Activated naive CD4-positive, alpha-beta T cell treated with anti-CD3 and anti-CD28 coated beads, Interleukin-2, amount 50 U/mL, for 24 hours (primary cell): Measurements from ENCODE around the gene CDK6.

Experiments
- H3K27ac Mint-ChIP-seq: one replicate; pipeline ENCODE4 v1.8.0; 2021; ENCODE audit warnings: mild to moderate bottlenecking, mixed read lengths
- H3K27me3 Mint-ChIP-seq: one replicate; pipeline ENCODE4 v1.8.0; 2021; ENCODE audit warnings: mixed read lengths
- H3K36me3 Mint-ChIP-seq: one replicate; pipeline ENCODE4 v1.8.0; 2021; ENCODE audit warnings: mixed read lengths
- H3K4me1 Mint-ChIP-seq: one replicate; pipeline ENCODE4 v1.8.0; 2021; ENCODE audit warnings: mixed read lengths
- H3K4me3 Mint-ChIP-seq: one replicate; pipeline ENCODE4 v1.8.0; 2021; ENCODE audit warnings: mild to moderate bottlenecking, mixed read lengths
- H3K9me3 Mint-ChIP-seq: one replicate; pipeline ENCODE4 v1.8.0; 2021; ENCODE audit warnings: mixed read lengths

The CDK6 gene

GRCh38 chr7:92835851-92836488, 403 bp downstream of the CDK6 start:
- H3K27ac Mint-ChIP-seq: peak overlapping the region; percentile 98
- H3K4me3 Mint-ChIP-seq: peak overlapping the region; percentile 98
- peaks cover 28% of the 10 kb centered on the region for H3K36me3 Mint-ChIP-seq
- H3K9me3 Mint-ChIP-seq: no peaks in the 10 kb centered on the region
- H3K27me3 Mint-ChIP-seq: no peaks in the 10 kb centered on the region
- H3K4me1 Mint-ChIP-seq: peaks cover 35% of the 10 kb centered on the region

GRCh38 chr7:92835261-92835850, 1.0 kb downstream of the CDK6 start:
- Mint-ChIP-seq H3K4me1 (peaks cover 41% of the 10 kb centered on the region), H3K4me3 (peak overlapping the region; percentile 98), H3K9me3 (no peaks in the 10 kb centered on the region), H3K27me3 (no peaks in the 10 kb centered on the region), H3K27ac (peak overlapping the region; percentile 98), H3K36me3 (peaks cover 34% of the 10 kb centered on the region)

- peaks cover 45% of the 10 kb centered on the region for H3K4me1 Mint-ChIP-seq
- H3K9me3 Mint-ChIP-seq: no peaks in the 10 kb centered on the region
- H3K27me3 Mint-ChIP-seq: no peaks in the 10 kb centered on the region
- H3K36me3 Mint-ChIP-seq: peaks cover 38% of the 10 kb centered on the region
- peak overlapping the region; percentile 98 for H3K4me3 Mint-ChIP-seq
- peak overlapping the region; percentile 99 for H3K27ac Mint-ChIP-seq
Measured at GRCh38 chr7:92834507-92835260, 1.7 kb downstream of the CDK6 start.

- peaks cover 50% of the 10 kb centered on the region for H3K4me1 Mint-ChIP-seq
- peak overlapping the region; percentile 98 for H3K4me3 Mint-ChIP-seq
- peaks cover 38% of the 10 kb centered on the region for H3K36me3 Mint-ChIP-seq
Measured at GRCh38 chr7:92833766-92834506, 2.4 kb downstream of the CDK6 start.

GRCh38 chr7:92833024-92833765, 3.2 kb downstream of the CDK6 start:
- H3K9me3 Mint-ChIP-seq: no peaks in the 10 kb centered on the region
- peak overlapping the region; percentile 98 for H3K4me3 Mint-ChIP-seq
- peaks cover 38% of the 10 kb centered on the region for H3K36me3 Mint-ChIP-seq
- no peaks in the 10 kb centered on the region for H3K27me3 Mint-ChIP-seq
- peaks cover 57% of the 10 kb centered on the region for H3K4me1 Mint-ChIP-seq
- peak overlapping the region; percentile 99 for H3K27ac Mint-ChIP-seq

More at GRCh38 chr7:92833766-92834506, 2.4 kb downstream of the CDK6 start:
- Mint-ChIP-seq H3K27ac (peak overlapping the region; percentile 99), H3K9me3 (no peaks in the 10 kb centered on the region), H3K27me3 (no peaks in the 10 kb centered on the region)

GRCh38 chr7:92832534-92833023, 3.8 kb downstream of the CDK6 start:
- H3K4me1 Mint-ChIP-seq: peaks cover 61% of the 10 kb centered on the region

GRCh38 chr7:92831716-92832533, 4.4 kb downstream of the CDK6 start:
- H3K9me3 Mint-ChIP-seq: no peaks in the 10 kb centered on the region
- H3K27me3 Mint-ChIP-seq: no peaks in the 10 kb centered on the region
- peaks cover 62% of the 10 kb centered on the region for H3K4me1 Mint-ChIP-seq
- peaks cover 38% of the 10 kb centered on the region for H3K36me3 Mint-ChIP-seq
- peak overlapping the region; percentile 98 for H3K4me3 Mint-ChIP-seq
- peak overlapping the region; percentile 93 for H3K27ac Mint-ChIP-seq

More at GRCh38 chr7:92832534-92833023, 3.8 kb downstream of the CDK6 start:
- no peaks in the 10 kb centered on the region for H3K27me3 Mint-ChIP-seq
- no peaks in the 10 kb centered on the region for H3K9me3 Mint-ChIP-seq
- H3K27ac Mint-ChIP-seq: peak overlapping the region; percentile 93
- H3K4me3 Mint-ChIP-seq: peak overlapping the region; percentile 98
- peaks cover 38% of the 10 kb centered on the region for H3K36me3 Mint-ChIP-seq

- peaks cover 47% of the 10 kb centered on the region for H3K36me3 Mint-ChIP-seq
- H3K4me3 Mint-ChIP-seq: peak overlapping the region; percentile 98
- no peaks in the 10 kb centered on the region for H3K9me3 Mint-ChIP-seq
- H3K27me3 Mint-ChIP-seq: no peaks in the 10 kb centered on the region
- peaks cover 70% of the 10 kb centered on the region for H3K4me1 Mint-ChIP-seq
- peak overlapping the region; percentile 59 for H3K27ac Mint-ChIP-seq
Measured at GRCh38 chr7:92830532-92831110, 5.8 kb downstream of the CDK6 start.

- Mint-ChIP-seq H3K9me3 (no peaks in the 10 kb centered on the region), H3K36me3 (peaks cover 47% of the 10 kb centered on the region), H3K4me1 (peaks cover 74% of the 10 kb centered on the region), H3K27ac (peak overlapping the region; percentile 59), H3K4me3 (peak overlapping the region; percentile 98), H3K27me3 (no peaks in the 10 kb centered on the region)
Measured at GRCh38 chr7:92830027-92830426, 6.3 kb downstream of the CDK6 start.

- Mint-ChIP-seq H3K4me1 (peaks cover 98% of the 10 kb centered on the region), H3K27me3 (no peaks in the 10 kb centered on the region), H3K4me3 (peak overlapping the region; percentile 30), H3K27ac (no peak overlapping the region), H3K9me3 (peaks cover 5% of the 10 kb centered on the region), H3K36me3 (peaks cover 44% of the 10 kb centered on the region)
Measured at GRCh38 chr7:92827464-92828120, 8.8 kb downstream of the CDK6 start.

- H3K36me3 Mint-ChIP-seq: peaks cover 33% of the 10 kb centered on the region
- H3K9me3 Mint-ChIP-seq: peaks cover 6% of the 10 kb centered on the region
- H3K4me3 Mint-ChIP-seq: peak overlapping the region; percentile 62
- H3K4me1 Mint-ChIP-seq: peaks cover 92% of the 10 kb centered on the region
- H3K27me3 Mint-ChIP-seq: no peaks in the 10 kb centered on the region
- H3K27ac Mint-ChIP-seq: peak overlapping the region; percentile 24
Measured at GRCh38 chr7:92826258-92826938, 10.0 kb downstream of the CDK6 start.

- peaks cover 10% of the 10 kb centered on the region for H3K9me3 Mint-ChIP-seq
- peak overlapping the region; percentile 87 for H3K27ac Mint-ChIP-seq
- H3K36me3 Mint-ChIP-seq: peaks cover 26% of the 10 kb centered on the region
- H3K4me1 Mint-ChIP-seq: peaks cover 92% of the 10 kb centered on the region
- peak overlapping the region; percentile 31 for H3K4me3 Mint-ChIP-seq
- no peaks in the 10 kb centered on the region for H3K27me3 Mint-ChIP-seq
Measured at GRCh38 chr7:92824901-92825480, 11.4 kb downstream of the CDK6 start.

GRCh38 chr7:92824450-92824849, 11.9 kb downstream of the CDK6 start:
- Mint-ChIP-seq H3K36me3 (peaks cover 29% of the 10 kb centered on the region), H3K9me3 (peaks cover 15% of the 10 kb centered on the region), H3K4me3 (no peak overlapping the region), H3K27ac (no peak overlapping the region), H3K4me1 (peaks cover 92% of the 10 kb centered on the region), H3K27me3 (no peaks in the 10 kb centered on the region)
